ENCODE data around the gene SYCE3.
"Not testable (repeated sequence)": the region's sequence is repeated elsewhere in the genome, so short reads cannot be mapped to it uniquely, and the experiment has no call there.

Gene SYCE3

GRCh38 chr22:50525104-50525857 lies 37.4 kb downstream of the SYCE3 start, which contains the start of gene SCO2:
Gene SCO2, minus strand, starts transcription at chr22:50525598. Its CDS starts 1,187 bp downstream, at chr22:50524411.
- FAIRE-seq (peak; percentile 100), DNase-seq (ENCODE audit: insufficient read length, low spot score) (peak; percentile 99)
- peak; percentile 81 for TF ChIP-seq POLR2AphosphoS5 (IDR thresholded peaks at IDR 0.05; ENCODE audit: low read depth, low read length)
- 0 out of 2 replicates have a peak, but pooled peaks have one; percentile 11 for TF ChIP-seq SPI1 (IDR thresholded peaks at IDR 0.05; ENCODE audit: low read depth, low read length)
- peak; percentile 47 for TF ChIP-seq POU2F2 (IDR thresholded peaks at IDR 0.05; ENCODE audit: low read depth, low read length)
- peak; percentile 53 for TF ChIP-seq TAF1 (IDR thresholded peaks at IDR 0.05; ENCODE audit: low read depth, low read length)
- peak; percentile 65 for TF ChIP-seq PAX5 (IDR thresholded peaks at IDR 0.05; ENCODE audit: insufficient read depth, low read length, severe bottlenecking)
- peak; percentile 74 for TF ChIP-seq POLR2A (IDR thresholded peaks at IDR 0.05; ENCODE audit: low read depth, low read length)

GRCh38 chr22:50524676-50525103 lies 38.0 kb downstream of the SYCE3 start:
- FAIRE-seq (peak; percentile 84), DNase-seq (ENCODE audit: insufficient read length, low spot score) (no peak)
- TF ChIP-seq PAX5 (IDR thresholded peaks at IDR 0.05; ENCODE audit: insufficient read depth, low read length, severe bottlenecking): no peak
- TF ChIP-seq POLR2AphosphoS5 (IDR thresholded peaks at IDR 0.05; ENCODE audit: low read depth, low read length): peak; percentile 16; the same call in 1 of the 2 replicates

GRCh38 chr22:50523806-50524675 lies 38.7 kb downstream of the SYCE3 start:
- DNase-seq (ENCODE audit: insufficient read length, low spot score): no peak
- FAIRE-seq: no peak

GRCh38 chr22:50523458-50523805 lies 39.3 kb downstream of the SYCE3 start:
- DNase-seq (ENCODE audit: insufficient read length, low spot score) (no peak), FAIRE-seq (no peak)
- TF ChIP-seq POLR2A (IDR thresholded peaks at IDR 0.05; ENCODE audit: low read depth, low read length) (0 out of 2 replicates have a peak, but pooled peaks have one; percentile 10), POLR2AphosphoS5 (IDR thresholded peaks at IDR 0.05; ENCODE audit: low read depth, low read length) (no peak)

More at GRCh38 chr22:50523806-50524675, 38.7 kb downstream of the SYCE3 start:
- TF ChIP-seq TAF1 (IDR thresholded peaks at IDR 0.05; ENCODE audit: low read depth, low read length) (no peak), SPI1 (IDR thresholded peaks at IDR 0.05; ENCODE audit: low read depth, low read length) (no peak), POU2F2 (IDR thresholded peaks at IDR 0.05; ENCODE audit: low read depth, low read length) (0 out of 2 replicates have a peak, but pooled peaks have one; percentile 4), POLR2AphosphoS5 (IDR thresholded peaks at IDR 0.05; ENCODE audit: low read depth, low read length) (no peak; the same call in 1 of the 2 replicates), POLR2A (IDR thresholded peaks at IDR 0.05; ENCODE audit: low read depth, low read length) (peak; percentile 2; the same call in 1 of the 2 replicates), PAX5 (IDR thresholded peaks at IDR 0.05; ENCODE audit: insufficient read depth, low read length, severe bottlenecking) (no peak)

GRCh38 chr22:50522806-50523438 lies 39.8 kb downstream of the SYCE3 start:
- DNase-seq (ENCODE audit: insufficient read length, low spot score) (no peak), FAIRE-seq (no peak)
- peak; percentile 43; the same call in 1 of the 2 replicates for TF ChIP-seq POLR2AphosphoS5 (IDR thresholded peaks at IDR 0.05; ENCODE audit: low read depth, low read length)
- TF ChIP-seq SPI1 (IDR thresholded peaks at IDR 0.05; ENCODE audit: low read depth, low read length): no peak
- TF ChIP-seq PAX5 (IDR thresholded peaks at IDR 0.05; ENCODE audit: insufficient read depth, low read length, severe bottlenecking): no peak

- DNase-seq (ENCODE audit: insufficient read length, low spot score) (no peak), FAIRE-seq (no peak)
- TF ChIP-seq POLR2AphosphoS5 (IDR thresholded peaks at IDR 0.05; ENCODE audit: low read depth, low read length) (no peak; the same call in 1 of the 2 replicates), TAF1 (IDR thresholded peaks at IDR 0.05; ENCODE audit: low read depth, low read length) (no peak), POLR2A (IDR thresholded peaks at IDR 0.05; ENCODE audit: low read depth, low read length) (no peak), SPI1 (IDR thresholded peaks at IDR 0.05; ENCODE audit: low read depth, low read length) (no peak), PAX5 (IDR thresholded peaks at IDR 0.05; ENCODE audit: insufficient read depth, low read length, severe bottlenecking) (no peak), POU2F2 (IDR thresholded peaks at IDR 0.05; ENCODE audit: low read depth, low read length) (no peak)
Observed at GRCh38 chr22:50522208-50522805, 40.4 kb downstream of the SYCE3 start.

GRCh38 chr22:50521710-50522109 lies 41.0 kb downstream of the SYCE3 start:
- FAIRE-seq: no peak
- TF ChIP-seq POU2F2 (IDR thresholded peaks at IDR 0.05; ENCODE audit: low read depth, low read length): no peak
- TF ChIP-seq POLR2A (IDR thresholded peaks at IDR 0.05; ENCODE audit: low read depth, low read length): no peak
- no peak for TF ChIP-seq TAF1 (IDR thresholded peaks at IDR 0.05; ENCODE audit: low read depth, low read length)
- TF ChIP-seq POLR2AphosphoS5 (IDR thresholded peaks at IDR 0.05; ENCODE audit: low read depth, low read length): no peak
- TF ChIP-seq PAX5 (IDR thresholded peaks at IDR 0.05; ENCODE audit: insufficient read depth, low read length, severe bottlenecking): no peak
- no peak for TF ChIP-seq SPI1 (IDR thresholded peaks at IDR 0.05; ENCODE audit: low read depth, low read length)

GRCh38 chr22:50520826-50521453 lies 41.8 kb downstream of the SYCE3 start:
- FAIRE-seq: no peak
- TF ChIP-seq PAX5 (IDR thresholded peaks at IDR 0.05; ENCODE audit: insufficient read depth, low read length, severe bottlenecking) (no peak), POLR2A (IDR thresholded peaks at IDR 0.05; ENCODE audit: low read depth, low read length) (no peak), POLR2AphosphoS5 (IDR thresholded peaks at IDR 0.05; ENCODE audit: low read depth, low read length) (no peak), POU2F2 (IDR thresholded peaks at IDR 0.05; ENCODE audit: low read depth, low read length) (no peak), TAF1 (IDR thresholded peaks at IDR 0.05; ENCODE audit: low read depth, low read length) (no peak), SPI1 (IDR thresholded peaks at IDR 0.05; ENCODE audit: low read depth, low read length) (no peak)
- DNase-seq (ENCODE audit: insufficient read length, low spot score): no peak

More at GRCh38 chr22:50521710-50522109, 41.0 kb downstream of the SYCE3 start:
- DNase-seq (ENCODE audit: insufficient read length, low spot score): no peak

- not testable (repeated sequence) for DNase-seq (ENCODE audit: insufficient read length, low spot score); FAIRE-seq
Observed at GRCh38 chr22:50520184-50520583, 42.5 kb downstream of the SYCE3 start.
